NK-92 (cell line): ENCODE measurements around the gene BPIFB1.

Experiments
- DNase-seq: peaks from one replicate; lab custom pipeline; 2025; ENCODE audit not compliant: unreplicated experiment; lab: John Stamatoyannopoulos, UW

Gene BPIFB1, protein sequence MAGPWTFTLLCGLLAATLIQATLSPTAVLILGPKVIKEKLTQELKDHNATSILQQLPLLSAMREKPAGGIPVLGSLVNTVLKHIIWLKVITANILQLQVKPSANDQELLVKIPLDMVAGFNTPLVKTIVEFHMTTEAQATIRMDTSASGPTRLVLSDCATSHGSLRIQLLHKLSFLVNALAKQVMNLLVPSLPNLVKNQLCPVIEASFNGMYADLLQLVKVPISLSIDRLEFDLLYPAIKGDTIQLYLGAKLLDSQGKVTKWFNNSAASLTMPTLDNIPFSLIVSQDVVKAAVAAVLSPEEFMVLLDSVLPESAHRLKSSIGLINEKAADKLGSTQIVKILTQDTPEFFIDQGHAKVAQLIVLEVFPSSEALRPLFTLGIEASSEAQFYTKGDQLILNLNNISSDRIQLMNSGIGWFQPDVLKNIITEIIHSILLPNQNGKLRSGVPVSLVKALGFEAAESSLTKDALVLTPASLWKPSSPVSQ

DNA sequence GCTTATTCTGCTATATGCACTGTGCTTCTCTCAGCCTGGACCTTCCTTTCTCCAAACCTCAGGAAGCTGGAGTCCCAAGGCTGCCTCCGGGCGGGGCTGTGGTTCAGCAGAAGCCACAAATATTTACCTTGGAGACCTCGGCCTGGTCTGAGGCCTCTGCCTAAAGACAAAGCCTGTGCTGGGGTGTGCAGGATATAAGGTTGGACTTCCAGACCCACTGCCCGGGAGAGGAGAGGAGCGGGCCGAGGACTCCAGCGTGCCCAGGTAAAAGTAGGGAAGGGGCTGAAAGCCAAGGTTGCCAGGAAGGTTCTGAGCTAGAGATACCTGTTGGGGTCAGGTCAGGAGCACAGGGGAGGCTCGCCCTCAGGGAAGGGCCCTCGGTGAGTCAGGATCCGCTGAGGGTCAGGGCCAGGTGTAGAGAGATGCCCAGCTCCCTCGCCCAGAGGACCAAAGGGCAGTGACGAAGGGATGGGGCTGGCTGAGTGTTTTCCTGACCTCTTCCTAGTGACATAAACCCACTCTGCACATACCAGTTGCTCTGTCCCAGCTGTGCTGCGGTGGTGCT lies at the start of gene BPIFB1:
BPIFB1 (plus strand) TSS at position 224 of the 565 bp plus-strand sequence. CDS start 2,860 bp downstream, outside the sequence.
- DNase-seq, result no peak

DNA sequence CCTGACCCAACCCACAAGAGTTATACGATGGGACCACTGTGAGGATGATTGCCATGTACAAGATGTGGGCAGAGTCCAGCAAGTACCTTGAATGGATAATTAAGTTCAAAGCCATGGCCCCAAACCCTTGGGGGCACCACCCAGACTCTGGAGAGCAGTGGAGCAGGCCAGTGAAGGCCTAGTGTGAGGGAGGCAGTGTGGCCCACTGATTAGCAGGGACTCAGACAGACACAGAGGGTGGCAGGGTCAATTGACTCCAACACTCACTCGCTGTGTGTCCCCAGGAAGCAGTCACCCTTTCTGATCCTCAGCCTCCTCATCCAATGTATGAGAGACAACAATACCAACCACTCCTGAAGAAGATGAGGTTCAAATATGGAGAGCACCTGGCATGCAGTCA lies 49.0 kb upstream of the BPIFB1 start:
- DNase-seq, result no peak

DNA sequence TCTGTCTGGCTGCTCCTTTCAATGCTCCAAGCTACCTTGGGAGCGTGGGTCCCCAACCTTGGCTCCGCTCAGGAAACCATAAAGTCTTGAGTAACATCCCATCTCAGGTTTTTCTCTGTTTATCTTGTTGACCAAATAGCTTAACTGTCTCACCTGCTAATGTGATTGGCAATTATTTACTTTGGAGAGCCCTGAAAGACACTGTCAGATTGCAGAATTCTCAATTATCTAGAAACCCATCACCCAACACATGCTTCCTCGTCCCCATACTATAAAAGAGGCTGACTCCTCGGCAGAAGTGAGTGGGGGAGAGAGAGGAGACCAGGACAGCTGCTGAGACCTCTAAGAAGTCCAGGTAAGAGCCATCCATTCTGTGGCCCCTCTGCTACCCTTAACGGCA lies 47.3 kb upstream of the BPIFB1 start, which contains the start of gene BPIFA1:
BPIFA1 (plus strand) TSS at position 301 of the 400 bp plus-strand sequence. CDS start 1,716 bp downstream, outside the sequence.
- DNase-seq, result no peak

DNA sequence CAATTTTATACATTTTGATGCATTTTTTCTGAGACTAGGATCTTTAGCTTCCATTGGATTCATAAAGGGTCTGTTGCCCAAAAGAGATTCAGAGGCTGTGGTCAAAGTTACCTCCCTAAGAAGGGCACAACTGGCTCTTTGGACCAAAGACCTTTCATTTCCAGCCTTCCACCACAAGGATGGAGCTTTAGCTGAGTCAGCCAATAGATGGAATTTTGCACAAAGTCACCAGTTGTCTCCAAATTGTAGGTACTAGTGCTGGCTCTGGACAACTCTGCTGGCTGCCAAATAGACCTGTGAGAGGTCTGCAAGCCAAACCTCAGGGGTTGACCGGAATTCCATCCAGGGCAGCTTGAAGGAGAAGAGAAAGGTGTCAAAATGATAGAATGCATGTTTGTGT lies 46.7 kb upstream of the BPIFB1 start:
- no peak for DNase-seq

DNA sequence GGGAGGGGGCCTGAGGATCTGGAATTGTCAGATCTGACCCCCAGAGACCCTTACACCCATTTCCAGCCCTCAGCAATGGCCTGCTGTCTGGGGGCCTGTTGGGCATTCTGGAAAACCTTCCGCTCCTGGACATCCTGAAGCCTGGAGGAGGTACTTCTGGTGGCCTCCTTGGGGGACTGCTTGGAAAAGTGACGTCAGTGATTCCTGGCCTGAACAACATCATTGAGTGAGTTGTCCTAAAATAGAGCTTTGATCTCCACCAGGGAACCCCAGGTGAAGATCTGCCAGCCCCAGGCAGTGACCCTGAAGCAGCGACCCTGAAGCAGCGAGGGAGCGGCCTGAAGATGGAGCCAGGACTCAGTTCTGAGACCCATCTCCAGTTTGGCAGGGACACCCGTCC lies 45.0 kb upstream of the BPIFB1 start:
- DNase-seq, result no peak

DNA sequence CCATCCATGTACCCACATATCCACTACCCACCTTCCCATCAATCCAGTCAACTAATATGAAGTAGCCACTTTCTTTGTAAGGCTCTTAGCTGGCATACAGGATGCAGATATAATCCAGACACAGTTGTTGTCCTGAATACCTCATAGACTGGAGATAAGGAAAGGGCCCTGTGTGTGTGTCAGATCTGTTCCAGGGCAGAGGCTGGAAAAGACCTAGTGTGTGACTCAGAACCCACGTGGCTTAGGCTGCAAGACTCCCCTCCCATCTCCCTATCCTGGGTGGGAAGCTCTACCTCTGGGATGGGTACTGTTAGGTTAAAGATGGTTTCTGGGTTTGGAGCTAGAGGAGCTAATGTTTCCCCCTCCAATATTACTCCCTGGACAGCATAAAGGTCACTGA lies 43.6 kb upstream of the BPIFB1 start:
- DNase-seq, result no peak

DNA sequence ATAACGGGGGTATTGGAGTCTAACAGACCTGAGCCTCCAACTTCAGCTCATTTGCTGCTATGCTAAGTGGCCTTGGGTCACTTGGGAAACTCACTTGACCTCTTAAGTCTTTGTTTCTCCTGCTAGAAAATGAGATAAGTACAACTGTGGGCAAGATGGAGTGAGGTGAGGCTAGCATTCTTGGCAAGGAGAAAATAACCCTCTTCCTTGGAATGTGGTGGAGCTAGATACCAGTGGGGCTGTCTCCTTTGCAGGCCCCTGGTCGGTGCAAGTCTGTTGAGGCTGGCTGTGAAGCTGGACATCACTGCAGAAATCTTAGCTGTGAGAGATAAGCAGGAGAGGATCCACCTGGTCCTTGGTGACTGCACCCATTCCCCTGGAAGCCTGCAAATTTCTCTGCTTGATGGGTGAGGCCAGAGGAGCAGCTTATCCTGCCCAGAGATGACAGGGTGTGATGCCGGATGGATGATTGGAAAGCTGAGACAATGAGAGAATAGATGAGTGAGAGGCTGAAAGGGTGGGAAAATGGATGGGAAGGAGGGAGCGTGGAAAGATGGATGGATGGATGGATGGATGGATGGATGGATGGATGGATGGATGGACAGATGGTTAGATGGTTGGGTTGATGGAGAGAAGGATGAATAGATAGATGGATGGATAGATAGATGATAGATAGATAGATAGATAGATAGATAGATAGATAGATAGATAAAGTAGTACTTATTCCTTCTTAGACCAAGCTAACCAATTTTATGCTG lies 42.9 kb upstream of the BPIFB1 start:
- DNase-seq, result no peak

DNA sequence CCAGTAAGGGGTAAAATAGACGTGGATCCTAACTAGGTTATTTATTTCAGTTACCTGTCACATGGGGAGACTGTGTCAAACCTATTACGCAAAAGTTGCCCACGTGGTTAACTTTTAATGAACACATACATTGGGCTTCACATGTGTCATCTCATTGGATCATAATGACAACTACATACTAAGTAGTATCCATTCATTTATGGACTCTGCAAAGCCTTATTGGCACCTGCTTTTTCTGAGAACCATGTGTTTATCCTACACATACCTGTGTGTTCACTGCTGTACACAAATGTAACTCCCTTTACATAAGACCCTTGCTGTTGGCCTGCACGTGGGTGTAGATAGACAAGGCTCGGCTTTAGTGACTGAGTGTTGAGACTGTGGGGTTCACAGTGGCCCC lies 42.1 kb upstream of the BPIFB1 start:
- no peak for DNase-seq

DNA sequence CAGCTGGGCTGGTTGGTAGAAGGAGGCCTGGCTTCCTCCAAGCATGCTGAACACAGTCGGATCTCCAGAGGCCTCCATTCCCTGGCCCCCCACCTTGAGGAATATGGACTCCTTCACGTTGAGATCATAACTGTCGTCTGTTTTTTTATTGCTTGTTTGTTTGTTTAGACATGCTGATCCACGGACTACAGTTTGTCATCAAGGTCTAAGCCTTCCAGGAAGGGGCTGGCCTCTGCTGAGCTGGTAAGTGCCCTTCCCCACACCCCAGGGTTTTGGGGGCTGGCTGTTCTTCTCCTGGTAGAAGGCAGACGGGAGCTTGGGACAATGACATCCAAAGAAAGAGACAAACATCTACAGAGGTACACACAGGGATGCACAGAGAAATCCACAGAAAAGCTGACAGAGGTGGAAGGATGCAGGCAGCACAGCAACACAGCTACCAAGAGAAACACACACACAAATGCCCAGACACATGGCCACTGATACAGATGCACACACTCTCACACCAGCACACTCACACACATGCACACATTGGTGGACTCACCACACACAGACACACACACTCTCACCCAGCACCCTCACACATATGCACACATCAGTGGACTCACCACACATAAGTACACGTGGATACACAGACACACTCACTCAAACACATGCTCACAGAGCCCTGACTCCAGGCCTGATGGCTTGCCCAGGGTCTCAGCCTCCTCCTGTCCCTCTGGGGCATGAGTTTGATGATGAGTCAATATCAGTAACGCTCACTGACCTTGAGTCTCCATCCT lies 40.5 kb upstream of the BPIFB1 start:
- no peak for DNase-seq

DNA sequence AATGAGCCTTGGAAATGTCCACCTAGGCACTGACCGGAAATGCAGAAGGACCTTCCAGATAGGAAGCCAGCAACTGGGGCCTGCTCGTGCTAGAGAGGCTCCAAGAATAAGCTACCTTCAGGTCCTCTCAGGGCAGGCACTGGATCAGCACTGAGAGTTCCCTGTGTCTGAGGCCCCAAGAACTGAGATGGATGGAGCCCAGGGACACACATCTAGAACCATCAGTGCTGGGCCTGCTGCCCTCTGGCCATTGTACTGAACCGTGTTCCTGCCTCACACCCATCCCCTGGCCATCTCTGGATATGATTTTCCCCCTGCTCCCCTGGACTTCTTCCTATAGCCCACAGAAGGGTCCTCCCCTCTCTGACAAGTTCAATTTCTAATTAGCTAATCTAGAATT lies 36.9 kb upstream of the BPIFB1 start:
- DNase-seq, result no peak

DNA sequence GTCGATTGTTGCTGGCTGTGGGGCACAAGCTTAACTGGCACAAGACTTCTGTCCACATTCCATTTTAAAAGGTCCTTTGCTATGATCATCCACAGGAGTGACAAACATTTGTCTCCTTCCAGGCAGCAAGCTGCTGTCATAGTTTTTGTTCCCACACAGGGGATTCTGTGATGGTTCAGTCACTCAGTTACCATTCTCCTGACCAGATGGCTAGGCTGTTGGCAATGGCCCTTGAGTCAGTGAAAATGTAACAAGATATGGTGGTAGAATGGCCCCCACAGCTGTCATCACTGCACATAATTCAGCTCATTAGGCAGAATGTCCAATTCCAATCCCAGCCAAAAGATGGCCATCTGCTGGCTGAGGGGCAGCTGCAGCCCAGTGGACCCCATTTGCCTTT lies 33.6 kb upstream of the BPIFB1 start:
- DNase-seq, result no peak

DNA sequence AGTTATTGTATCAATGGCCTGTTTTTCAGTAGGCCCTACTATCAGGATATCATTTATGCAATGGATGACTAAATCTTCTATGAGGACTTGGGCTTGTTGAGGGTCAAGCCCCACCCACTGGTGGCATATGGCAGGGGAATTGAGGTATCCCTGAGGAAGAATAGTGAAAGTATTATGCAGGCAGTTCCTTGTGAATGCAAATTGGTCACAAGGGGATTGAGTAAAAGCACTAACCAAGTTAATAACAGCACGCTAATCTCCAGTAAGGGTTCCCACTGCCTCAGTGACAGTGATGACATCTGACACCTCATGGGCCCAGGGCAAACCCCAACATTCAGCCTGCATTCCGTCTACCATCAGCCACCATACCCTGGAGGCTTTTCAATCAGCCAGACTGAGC lies 32.3 kb upstream of the BPIFB1 start:
- DNase-seq, result no peak

DNA sequence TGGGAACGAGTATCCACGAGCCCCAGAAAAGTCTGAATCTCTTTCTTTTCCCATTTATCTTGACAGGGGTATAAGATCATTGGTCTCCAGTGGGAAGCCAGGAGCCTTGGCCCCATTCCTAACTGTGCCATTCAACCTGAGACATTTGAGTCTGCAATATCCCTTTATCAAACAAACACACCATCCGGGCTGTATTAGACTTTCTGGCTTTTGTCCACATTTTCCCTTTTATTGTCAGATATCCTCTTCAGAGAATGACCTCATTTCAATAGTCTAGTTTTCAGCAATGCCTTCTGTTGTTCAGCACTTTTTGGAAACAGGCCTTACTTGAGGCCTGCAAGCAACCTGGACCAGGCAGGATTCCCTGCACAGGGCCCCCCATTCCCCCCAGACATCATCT lies 31.5 kb upstream of the BPIFB1 start:
- no peak for DNase-seq

DNA sequence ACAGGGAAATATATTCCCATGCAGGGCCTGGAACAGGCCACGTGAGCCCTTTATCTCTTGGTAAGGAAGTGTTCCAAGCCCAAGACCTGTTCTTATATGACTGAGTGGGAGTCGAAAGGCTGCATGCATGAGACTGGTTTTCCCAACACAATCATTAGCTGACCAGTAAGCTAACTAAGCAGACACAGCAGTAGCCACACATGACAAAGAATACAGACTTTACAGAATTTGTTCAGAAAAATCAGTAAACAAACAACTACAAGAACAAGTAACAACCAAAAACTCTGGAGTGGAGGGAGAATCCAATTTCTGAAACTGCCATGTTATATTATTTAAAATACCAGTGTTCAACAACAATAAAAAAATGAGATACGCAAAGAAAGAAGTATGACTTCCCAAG lies 30.6 kb upstream of the BPIFB1 start:
- DNase-seq, result no peak

DNA sequence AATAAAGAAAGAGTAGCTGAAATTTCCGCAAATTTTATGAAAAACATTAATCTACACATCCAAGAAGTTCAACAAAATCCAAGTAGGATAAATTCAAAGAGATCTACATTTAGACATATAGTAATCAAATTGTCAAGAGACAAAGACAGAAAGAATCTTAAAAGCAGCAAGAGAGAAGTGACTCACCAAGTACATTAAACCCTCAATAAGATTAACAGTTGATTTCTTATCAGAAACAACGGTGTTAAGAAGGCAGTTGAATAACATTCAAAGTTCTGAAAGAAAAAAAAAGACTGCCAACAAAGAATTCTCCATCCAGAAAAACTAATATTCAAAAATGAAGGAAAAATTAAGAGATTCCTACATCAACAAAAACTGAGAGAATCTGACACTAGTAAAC lies 28.0 kb upstream of the BPIFB1 start:
- DNase-seq, result no peak

DNA sequence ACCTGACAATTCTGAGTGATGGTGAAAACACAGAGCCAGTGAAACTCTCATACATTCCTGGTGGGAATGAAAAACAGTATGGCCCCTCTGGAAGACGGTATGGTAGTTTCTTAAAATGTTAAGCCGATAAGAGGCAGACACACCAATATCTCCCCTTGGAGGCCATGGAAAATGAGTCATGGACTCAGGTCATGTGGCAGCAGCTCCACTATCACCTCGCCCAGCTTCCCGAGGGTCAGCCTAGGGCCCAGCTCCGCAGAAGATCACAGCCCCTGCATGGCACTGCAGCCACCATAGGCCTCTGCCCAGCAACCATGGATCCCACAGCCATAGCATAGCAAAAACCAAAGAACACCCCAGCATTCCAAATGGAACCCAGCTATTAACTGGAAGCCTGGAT lies 25.8 kb upstream of the BPIFB1 start:
- no peak for DNase-seq

DNA sequence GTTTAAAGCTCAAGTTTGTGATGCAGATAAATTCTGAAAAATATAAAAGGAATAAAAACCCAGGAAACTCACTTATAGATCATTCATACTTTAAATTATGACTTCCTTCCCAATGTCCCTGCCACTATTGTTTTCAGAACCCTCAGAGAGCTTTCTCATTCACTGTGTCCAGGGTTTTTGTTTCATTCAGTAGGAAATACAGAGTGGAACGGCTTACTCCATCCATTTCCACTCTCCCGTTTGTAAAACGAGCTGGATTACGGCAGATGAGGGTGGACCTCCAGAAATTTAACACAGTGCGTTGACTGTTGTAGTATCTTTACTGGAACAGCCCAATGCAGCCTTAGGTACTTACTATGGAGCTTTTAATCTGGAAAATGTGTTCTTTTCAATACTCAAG lies 23.6 kb upstream of the BPIFB1 start:
- no peak for DNase-seq

DNA sequence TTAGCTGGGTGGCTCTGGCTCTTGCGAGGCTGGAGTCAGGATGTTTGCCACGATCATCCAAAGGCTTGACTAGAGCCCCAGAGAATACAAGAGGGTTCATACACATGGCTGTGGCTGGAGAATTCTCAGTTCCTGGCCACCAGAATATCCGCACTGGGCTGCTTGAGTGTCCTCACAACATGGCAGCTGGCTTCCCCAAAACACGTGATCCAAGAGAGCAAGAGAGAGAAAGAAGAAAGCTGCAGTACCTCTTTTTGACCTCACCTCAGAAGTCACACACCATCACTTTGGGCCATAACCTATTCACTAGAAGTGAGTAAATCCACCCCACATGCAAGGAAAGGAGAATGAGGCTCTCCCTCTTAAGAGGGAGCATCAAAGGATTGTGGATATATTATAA lies 21.5 kb upstream of the BPIFB1 start:
- DNase-seq, result no peak

DNA sequence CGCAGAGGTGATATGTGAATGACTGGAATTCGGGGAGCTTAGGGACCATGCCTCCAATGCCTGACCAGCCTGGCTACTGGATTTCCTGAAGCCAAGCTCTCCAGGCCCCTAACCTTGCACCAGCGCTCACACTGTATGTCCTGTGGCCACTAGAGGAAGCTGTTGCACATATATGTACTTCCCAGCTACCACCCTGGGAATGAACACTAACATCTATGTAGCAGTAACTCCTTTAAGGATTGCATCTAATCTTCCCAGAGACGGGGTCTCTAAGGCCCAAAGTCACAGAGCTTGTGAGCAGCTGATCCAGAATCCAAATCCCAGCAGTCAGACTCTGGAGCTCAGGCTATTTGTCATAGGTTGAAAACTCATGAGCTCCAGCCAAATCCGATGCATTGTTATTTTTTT lies 20.4 kb upstream of the BPIFB1 start:
- DNase-seq, result no peak

DNA sequence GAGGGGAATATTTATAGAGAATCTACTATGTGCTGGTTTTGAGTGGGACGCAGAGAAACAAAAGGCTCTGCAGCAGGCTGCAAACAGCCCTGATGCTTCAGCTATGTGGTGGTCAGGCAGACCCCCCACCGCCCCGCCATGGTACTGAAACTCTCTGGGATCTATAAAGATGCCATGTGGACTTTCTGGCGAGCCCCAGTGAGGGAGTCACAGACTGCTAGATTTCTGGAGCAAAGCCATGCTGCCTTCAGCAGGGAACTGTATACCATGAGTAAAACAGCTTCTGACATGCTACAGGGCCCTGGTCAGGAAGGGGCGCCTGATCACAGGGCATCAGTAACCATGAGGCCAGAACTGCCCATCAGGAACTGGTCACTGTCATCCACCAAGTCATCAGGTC lies 19.2 kb upstream of the BPIFB1 start:
- DNase-seq, result no peak

DNA sequence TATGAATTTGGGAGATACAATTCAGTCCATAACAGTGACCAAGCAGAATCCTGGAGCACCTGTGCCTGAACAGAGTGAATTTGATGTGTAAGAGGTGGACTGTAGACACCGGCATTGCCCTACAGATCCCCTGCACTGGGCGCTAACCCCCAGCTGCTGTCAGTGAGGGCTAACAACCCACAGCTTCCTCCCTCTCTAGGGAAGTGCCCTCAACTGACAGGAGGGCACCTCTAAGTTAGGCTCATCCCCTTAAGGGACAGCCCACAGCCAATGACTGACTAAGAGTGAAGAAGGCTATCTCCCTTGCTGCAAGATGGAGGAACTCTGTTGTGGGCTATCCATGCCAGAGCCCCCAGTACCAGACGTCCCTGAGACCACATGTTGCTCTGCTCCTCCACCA lies 15.3 kb upstream of the BPIFB1 start:
- DNase-seq, result no peak
